Uterus (tissue), 2 donors: ENCODE results near the gene EIF4A2.

Experiments
- CTCF ChIP-seq, 4 experiments: fragments of 200-600 bp in 2 of 4; fragments of 450-650 bp in 2 of 4; sonication (generic) in 2 of 4; IDR thresholded peaks; one replicate each; pipeline ENCODE4 v1.5.1; 2016 to 2019; ENCODE audit warnings: antibody characterized with exemption in 4 of 4, mild to moderate bottlenecking in 2 of 4, moderate library complexity in 1 of 4
- POLR2A ChIP-seq, 2 donors: fragments of 450-650 bp; IDR thresholded peaks; one replicate each; pipeline ENCODE4 v1.6.1; 2016; ENCODE audit warnings: antibody characterized with exemption in 2 of 2, mild to moderate bottlenecking in 1 of 2, moderate library complexity in 1 of 2

GRCh38 chr3:186828340-186828739, 45.0 kb downstream of the EIF4A2 start:
- no peak for TF ChIP-seq POLR2A (IDR thresholded peaks at IDR 0.05)
- no peak for TF ChIP-seq CTCF (IDR thresholded peaks at IDR 0.05)
